ENCODE results near the gene ZNF177.

ZNF177 gene

GRCh38 chr19:9427941-9428340 lies 65.1 kb downstream of the ZNF177 start:
- H3K4me3 ChIP-seq (ENCODE audit: low read length in 2 of 2), result no peak overlapping the region
- peaks cover 3 to 5% of the 10 kb centered on the region in 2 donors for H3K9me3 ChIP-seq (ENCODE audit: control insufficient read depth in 2 of 2, low read length in 2 of 2)
- no peaks in the 10 kb centered on the region for H3K4me1 ChIP-seq (ENCODE audit: control insufficient read depth, insufficient read depth, low read length)
- H3K9ac ChIP-seq (ENCODE audit: low read length in 2 of 2), result no peak overlapping the region
- no peak overlapping the region for H3K27ac ChIP-seq (ENCODE audit: low read length)
- peaks cover 36 to 51% of the 10 kb centered on the region in 2 donors for H3K36me3 ChIP-seq (ENCODE audit: control insufficient read depth in 2 of 2, insufficient read depth in 2 of 2, low read length in 2 of 2)
- no peaks in the 10 kb centered on the region for H3K27me3 ChIP-seq (ENCODE audit: control insufficient read depth in 1 of 2, insufficient read depth in 2 of 2, low read length in 2 of 2)

DNA sequence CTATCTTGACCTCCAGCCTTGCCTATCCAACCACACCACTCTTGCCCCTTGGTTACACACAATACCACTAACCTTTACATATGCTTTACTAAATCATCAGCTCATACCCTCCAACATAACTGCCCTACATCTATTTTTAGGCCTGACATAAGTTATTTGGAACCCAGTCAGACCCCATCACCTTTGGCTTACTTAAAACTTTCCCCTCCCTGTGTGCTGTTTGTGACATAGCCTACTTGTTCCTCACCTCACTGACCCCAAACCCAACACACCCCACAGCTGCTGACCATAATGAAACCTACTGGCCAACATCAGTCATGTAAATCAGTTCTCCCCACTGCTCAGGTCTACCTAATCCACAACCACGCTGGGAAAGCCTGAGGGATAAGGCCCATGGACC lies 67.6 kb downstream of the ZNF177 start:
- Histone ChIP-seq H3K4me1 (ENCODE audit: control insufficient read depth, insufficient read depth, low read length) (peaks cover 10% of the 10 kb centered on the region), H3K36me3 (ENCODE audit: control insufficient read depth in 2 of 2, insufficient read depth in 2 of 2, low read length in 2 of 2) (peaks cover 20 to 40% of the 10 kb centered on the region in 2 donors), H3K27me3 (ENCODE audit: control insufficient read depth in 1 of 2, insufficient read depth in 2 of 2, low read length in 2 of 2) (no peaks in the 10 kb centered on the region), H3K9ac (ENCODE audit: low read length in 2 of 2) (no peak overlapping the region), H3K4me3 (ENCODE audit: low read length in 2 of 2) (no peak overlapping the region), H3K9me3 (ENCODE audit: control insufficient read depth in 2 of 2, low read length in 2 of 2) (no peaks in the 10 kb centered on the region), H3K27ac (ENCODE audit: low read length) (no peak overlapping the region)

DNA sequence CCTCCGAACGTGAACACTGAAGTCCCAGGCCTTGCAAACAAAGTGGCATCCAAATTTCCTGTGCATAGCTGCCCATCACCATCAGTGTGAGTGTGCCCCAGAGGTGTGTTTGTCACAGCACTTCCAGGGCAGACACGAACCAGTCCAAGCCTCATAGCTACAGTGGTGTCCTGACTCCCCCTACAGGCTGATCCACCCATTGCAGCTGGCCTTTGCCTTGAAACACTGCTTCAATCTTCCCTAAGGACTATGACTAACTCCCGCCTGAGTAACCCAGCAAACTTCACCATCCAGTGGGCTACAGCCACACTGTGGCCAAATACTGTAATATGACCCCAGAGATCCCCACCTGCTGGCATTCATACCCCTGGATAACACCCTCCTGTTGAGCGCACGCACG lies 68.7 kb downstream of the ZNF177 start:
- Histone ChIP-seq H3K9me3 (ENCODE audit: control insufficient read depth in 2 of 2, low read length in 2 of 2) (no peaks in the 10 kb centered on the region), H3K27ac (ENCODE audit: low read length) (no peak overlapping the region), H3K4me3 (ENCODE audit: low read length in 2 of 2) (no peak overlapping the region), H3K4me1 (ENCODE audit: control insufficient read depth, insufficient read depth, low read length) (peaks cover 16% of the 10 kb centered on the region), H3K36me3 (ENCODE audit: control insufficient read depth in 2 of 2, insufficient read depth in 2 of 2, low read length in 2 of 2) (peaks cover 14 to 34% of the 10 kb centered on the region in 2 donors), H3K27me3 (ENCODE audit: control insufficient read depth in 1 of 2, insufficient read depth in 2 of 2, low read length in 2 of 2) (no peaks in the 10 kb centered on the region), H3K9ac (ENCODE audit: low read length in 2 of 2) (no peak overlapping the region)
